ENCODE results near the gene CSPG4. TPM values are rescaled to one million over a fixed set of nuclear protein-coding genes. Genes with fewer than 3 reads are reported as not detected.
A peak's percentile ranks its signal among the peaks of the same experiment; 100 is the strongest.
"Not testable (repeated sequence)": the region's sequence is repeated elsewhere in the genome, so short reads cannot be mapped to it uniquely, and the experiment has no call there.

CSPG4 gene
- polyA plus RNA-seq, 1 experiment, result 5.8 TPM

DNA sequence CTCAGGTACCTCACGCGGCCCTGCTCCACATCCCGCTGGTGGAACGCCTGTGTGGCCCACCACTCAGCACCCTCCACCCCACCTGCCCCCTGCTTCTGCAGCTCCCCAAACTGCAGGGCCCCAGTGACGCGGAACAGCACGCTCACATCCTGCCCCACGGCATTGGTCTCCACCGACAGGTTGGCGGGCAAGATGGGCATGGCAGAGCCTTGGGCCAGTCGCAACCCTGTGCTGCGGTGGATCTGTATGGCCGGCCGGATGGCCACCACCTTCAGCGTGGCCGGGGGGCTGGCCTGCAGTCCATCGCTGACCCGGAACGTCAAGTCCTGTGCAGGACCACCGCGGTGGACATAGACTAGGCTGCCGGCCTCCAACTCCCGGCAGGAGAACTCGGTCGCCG is 23.8 kb downstream of the CSPG4 start:
- ChIA-PET CTCF (no interaction called here), POLR2A (no interaction called here)
- Histone ChIP-seq H3K9me3 (ENCODE audit: control insufficient read depth, insufficient read depth, low read length) (no peaks in the 10 kb centered on the region; the same call in 1 of the 2 replicates), H3K27me3 (ENCODE audit: control insufficient read depth, insufficient read depth, low read length) (no peaks in the 10 kb centered on the region), H3K27ac (ENCODE audit: low read depth, low read length) (no peak overlapping the region), H3K4me3 (ENCODE audit: low read depth, low read length) (no peak overlapping the region)
- no peak for DNase-seq (ENCODE audit: low read depth, low spot score)
- TF ChIP-seq, protein P1, sequence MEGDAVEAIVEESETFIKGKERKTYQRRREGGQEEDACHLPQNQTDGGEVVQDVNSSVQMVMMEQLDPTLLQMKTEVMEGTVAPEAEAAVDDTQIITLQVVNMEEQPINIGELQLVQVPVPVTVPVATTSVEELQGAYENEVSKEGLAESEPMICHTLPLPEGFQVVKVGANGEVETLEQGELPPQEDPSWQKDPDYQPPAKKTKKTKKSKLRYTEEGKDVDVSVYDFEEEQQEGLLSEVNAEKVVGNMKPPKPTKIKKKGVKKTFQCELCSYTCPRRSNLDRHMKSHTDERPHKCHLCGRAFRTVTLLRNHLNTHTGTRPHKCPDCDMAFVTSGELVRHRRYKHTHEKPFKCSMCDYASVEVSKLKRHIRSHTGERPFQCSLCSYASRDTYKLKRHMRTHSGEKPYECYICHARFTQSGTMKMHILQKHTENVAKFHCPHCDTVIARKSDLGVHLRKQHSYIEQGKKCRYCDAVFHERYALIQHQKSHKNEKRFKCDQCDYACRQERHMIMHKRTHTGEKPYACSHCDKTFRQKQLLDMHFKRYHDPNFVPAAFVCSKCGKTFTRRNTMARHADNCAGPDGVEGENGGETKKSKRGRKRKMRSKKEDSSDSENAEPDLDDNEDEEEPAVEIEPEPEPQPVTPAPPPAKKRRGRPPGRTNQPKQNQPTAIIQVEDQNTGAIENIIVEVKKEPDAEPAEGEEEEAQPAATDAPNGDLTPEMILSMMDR (IDR thresholded peaks at IDR 0.05; ENCODE audit: low read depth, low read length), result no peak

- H3K4me3 ChIP-seq (ENCODE audit: low read depth, low read length), result no peak overlapping the region
- no peaks in the 10 kb centered on the region for H3K27me3 ChIP-seq (ENCODE audit: control insufficient read depth, insufficient read depth, low read length)
- ChIA-PET POLR2A (no interaction called here), CTCF (no interaction called here)
- no peak for DNase-seq (ENCODE audit: low read depth, low spot score)
- H3K9me3 ChIP-seq (ENCODE audit: control insufficient read depth, insufficient read depth, low read length), result no peaks in the 10 kb centered on the region; the same call in 1 of the 2 replicates
- no peak overlapping the region for H3K27ac ChIP-seq (ENCODE audit: low read depth, low read length)
- TF ChIP-seq, protein P1 (IDR thresholded peaks at IDR 0.05; ENCODE audit: low read depth, low read length), result no peak
Measured at GRCh38 chr15:75688278-75688557, 24.4 kb downstream of the CSPG4 start.

- ChIA-PET CTCF (interaction anchor here (1.5 kb wide), 1 partner anchor 70 kb away, joined by 7 read pairs; no protein-coding TSS in a partner anchor), POLR2A (no interaction called here)
- Histone ChIP-seq H3K9me3 (ENCODE audit: control insufficient read depth, insufficient read depth, low read length) (no peaks in the 10 kb centered on the region; the same call in 1 of the 2 replicates), H3K27me3 (ENCODE audit: control insufficient read depth, insufficient read depth, low read length) (no peaks in the 10 kb centered on the region), H3K27ac (ENCODE audit: low read depth, low read length) (no peak overlapping the region), H3K4me3 (ENCODE audit: low read depth, low read length) (no peak overlapping the region)
- no peak for DNase-seq (ENCODE audit: low read depth, low spot score)
- TF ChIP-seq, protein P1 (IDR thresholded peaks at IDR 0.05; ENCODE audit: low read depth, low read length), result no peak
Measured at GRCh38 chr15:75687486-75688277, 25.0 kb downstream of the CSPG4 start.

- ChIA-PET POLR2A (interaction anchor here (1.0 kb wide), 1 partner anchor 45 kb away, joined by 6 read pairs; no protein-coding TSS in a partner anchor), CTCF (interaction anchor here (0.6 to 3.0 kb wide), 16 partner anchors 8 to 319 kb away, joined by 3 to 41 read pairs (median 3); partner anchors contain the start of gene SIN3A)
- H3K27ac ChIP-seq (ENCODE audit: low read depth, low read length); H3K27me3 ChIP-seq (ENCODE audit: control insufficient read depth, insufficient read depth, low read length); H3K9me3 ChIP-seq (ENCODE audit: control insufficient read depth, insufficient read depth, low read length); H3K4me3 ChIP-seq (ENCODE audit: low read depth, low read length); DNase-seq (ENCODE audit: low read depth, low spot score): not testable (repeated sequence)
- TF ChIP-seq, protein P1 (IDR thresholded peaks at IDR 0.05; ENCODE audit: low read depth, low read length), result peak; percentile 67
Measured at GRCh38 chr15:75686212-75686642, 26.4 kb downstream of the CSPG4 start.

- no peak for DNase-seq (ENCODE audit: low read depth, low spot score)
- POLR2A ChIA-PET, result no interaction called here
- Histone ChIP-seq H3K27ac (ENCODE audit: low read depth, low read length) (no peak overlapping the region), H3K4me3 (ENCODE audit: low read depth, low read length) (no peak overlapping the region), H3K9me3 (ENCODE audit: control insufficient read depth, insufficient read depth, low read length) (no peaks in the 10 kb centered on the region; the same call in 1 of the 2 replicates), H3K27me3 (ENCODE audit: control insufficient read depth, insufficient read depth, low read length) (no peaks in the 10 kb centered on the region)
- CTCF ChIA-PET, result interaction anchor here (0.7 to 3.0 kb wide), 5 partner anchors 48 to 174 kb away, joined by 3 to 41 read pairs (median 3); no protein-coding TSS in a partner anchor
- TF ChIP-seq, protein P1 (IDR thresholded peaks at IDR 0.05; ENCODE audit: low read depth, low read length), result no peak
Measured at GRCh38 chr15:75685195-75685594, 27.5 kb downstream of the CSPG4 start.
